PC-3 (cell line): ENCODE data around the gene NFIX. TPM values are rescaled to one million over a fixed set of nuclear protein-coding genes. Genes with fewer than 3 reads are reported as not detected.

ENCODE experiments used
- ATAC-seq: fragments of 200-7000 bp; cut with Tn5 transposase; 2 replicates; pipeline ENCODE4 v1.9.1; 2020; ENCODE audit warnings: mild to moderate bottlenecking, moderate library complexity
- Bru-seq: library from RNA; stranded (reverse); fragments of 400-500 nt; gene quantifications from one replicate; lab custom pipeline; 2021; lab: Mats Ljungman, UMichigan
- BruChase-seq, 2 experiments: library from RNA; stranded (reverse); fragments of 400-500 nt; gene quantifications; one replicate each; lab custom pipeline; 2021; lab: Mats Ljungman, UMichigan
- BruUV-seq: library from RNA; stranded (reverse); fragments of 400-500 nt; replicated peaks from 2 replicates; lab custom pipeline; 2021; lab: Mats Ljungman, UMichigan
- CTCF ChIA-PET: fragments of 300-600 bp; sonication (Branson Sonifier 250); formaldehyde crosslinking; loops from one replicate; lab custom pipeline; 2022; ENCODE audit warnings: antibody characterized with exemption; lab: Charles Lee
- POLR2A ChIA-PET: fragments of 300-600 bp; sonication (Branson Sonifier 250); formaldehyde crosslinking; loops from one replicate; lab custom pipeline; 2022; ENCODE audit warnings: antibody characterized with exemption; ENCODE audit not compliant: unreplicated experiment; lab: Charles Lee
- DNase-seq: peaks from one replicate; pipeline ENCODE4 v3.0.0-alpha.2; 2015
- H2AFZ ChIP-seq: fragments of 300-600 bp; sonication (generic); 2 replicates; pipeline ENCODE4 v1.6.0; 2016; ENCODE audit warnings: antibody characterized with exemption, low read length
- H3F3A ChIP-seq: fragments of 300-600 bp; sonication (generic); one replicate; pipeline ENCODE4 v1.6.0; 2017; ENCODE audit warnings: antibody characterized with exemption, low read length, control low read depth, mild to moderate bottlenecking; ENCODE audit not compliant: unreplicated experiment
- H3K27ac ChIP-seq: fragments of 300-600 bp; sonication (generic); 2 replicates; pipeline ENCODE4 v1.5.1; 2016; ENCODE audit warnings: mild to moderate bottlenecking, low read length
- H3K27me3 ChIP-seq: fragments of 300-600 bp; sonication (generic); 2 replicates; pipeline ENCODE4 v1.6.1; 2016; ENCODE audit warnings: low read length, mixed read lengths
- H3K36me3 ChIP-seq: fragments of 300-600 bp; sonication (generic); 2 replicates; pipeline ENCODE4 v1.6.1; 2016; ENCODE audit warnings: low read depth, mixed run types, low read length, mixed read lengths
- H3K4me1 ChIP-seq: fragments of 300-600 bp; sonication (generic); 2 replicates; pipeline ENCODE4 v1.5.1; 2016; ENCODE audit warnings: low read length; ENCODE audit not compliant: insufficient read depth
- H3K4me2 ChIP-seq: fragments of 300-600 bp; sonication (generic); 2 replicates; pipeline ENCODE4 v1.6.0; 2016; ENCODE audit warnings: low read length
- H3K4me3 ChIP-seq: fragments of 300-600 bp; sonication (generic); 2 replicates; pipeline ENCODE4 v1.5.1; 2016; ENCODE audit warnings: mild to moderate bottlenecking, low read length, mixed read lengths
- H3K79me2 ChIP-seq: fragments of 300-600 bp; sonication (generic); 2 replicates; pipeline ENCODE4 v1.6.1; 2017; ENCODE audit warnings: low read length, mixed read lengths
- H3K9ac ChIP-seq: fragments of 300-600 bp; sonication (generic); 2 replicates; pipeline ENCODE4 v1.6.0; 2016; ENCODE audit warnings: mild to moderate bottlenecking, low read length
- H3K9me2 ChIP-seq: fragments of 300-600 bp; sonication (generic); replicated peaks from 2 replicates; pipeline ENCODE4 v1.6.1; 2016; ENCODE audit warnings: mixed run types, low read length, mixed read lengths
- H3K9me3 ChIP-seq: fragments of 300-600 bp; sonication (generic); 2 replicates; pipeline ENCODE4 v1.6.1; 2016; ENCODE audit warnings: low read length, mixed read lengths
- H4K20me1 ChIP-seq: fragments of 300-600 bp; sonication (generic); 2 replicates; pipeline ENCODE4 v1.6.1; 2016; ENCODE audit warnings: low read length, mixed read lengths
- EZH2 ChIP-seq: fragments of 300-600 bp; sonication (generic); IDR thresholded peaks from one replicate; pipeline ENCODE4 v1.6.1; 2017; ENCODE audit warnings: antibody characterized with exemption, mild to moderate bottlenecking, low read length; ENCODE audit not compliant: unreplicated experiment
- EZH2phosphoT487 ChIP-seq: fragments of 300-600 bp; sonication (generic); IDR thresholded peaks from 2 replicates; pipeline ENCODE4 v1.6.1; 2018; ENCODE audit warnings: mild to moderate bottlenecking, antibody characterized with exemption, low read length, borderline replicate concordance
- intact Hi-C: fragments of 100-400 bp; cut with micrococcal nuclease; formaldehyde crosslinking; loops from 2 replicates; pipeline ENCODE4 v1.9.0; 2023
- long read RNA-seq: library from polyadenylated mRNA; unstranded; transcript quantifications from one replicate; pipeline ENCODE4 v2.0.0, GENCODE V29; 2021; ENCODE audit not compliant: unreplicated experiment
- total RNA-seq: library from RNA; depleted of rRNA; stranded (reverse); fragments of >200 nt; gene quantifications from 2 replicates; pipeline ENCODE4 v1.2.3, GENCODE V29; 2014; rRNA removed
- TF ChIP-seq, protein P1 (sequence below): fragments of 300-600 bp; sonication (generic); conservative IDR thresholded peaks from 2 replicates; pipeline ENCODE4 v1.5.1; 2017; ENCODE audit warnings: antibody characterized with exemption, low read depth, mild to moderate bottlenecking, low read length

Gene NFIX
- total RNA-seq (43.3 and 75.8 TPM in 2 replicates), Bru-seq, nascent RNA (percentile 90 among the genes with signal in this experiment), BruChase-seq, experiment 1, labeled RNA remaining after a 6-hour chase (percentile 86 among the genes with signal in this experiment), BruChase-seq, experiment 2, labeled RNA remaining after a 2-hour chase (percentile 88 among the genes with signal in this experiment)
- long read RNA-seq, partial matches to known transcripts, result 6 of 71 reads
- long read RNA-seq, other reads (novel, unspliced or antisense), result 61 of 71 reads

DNA sequence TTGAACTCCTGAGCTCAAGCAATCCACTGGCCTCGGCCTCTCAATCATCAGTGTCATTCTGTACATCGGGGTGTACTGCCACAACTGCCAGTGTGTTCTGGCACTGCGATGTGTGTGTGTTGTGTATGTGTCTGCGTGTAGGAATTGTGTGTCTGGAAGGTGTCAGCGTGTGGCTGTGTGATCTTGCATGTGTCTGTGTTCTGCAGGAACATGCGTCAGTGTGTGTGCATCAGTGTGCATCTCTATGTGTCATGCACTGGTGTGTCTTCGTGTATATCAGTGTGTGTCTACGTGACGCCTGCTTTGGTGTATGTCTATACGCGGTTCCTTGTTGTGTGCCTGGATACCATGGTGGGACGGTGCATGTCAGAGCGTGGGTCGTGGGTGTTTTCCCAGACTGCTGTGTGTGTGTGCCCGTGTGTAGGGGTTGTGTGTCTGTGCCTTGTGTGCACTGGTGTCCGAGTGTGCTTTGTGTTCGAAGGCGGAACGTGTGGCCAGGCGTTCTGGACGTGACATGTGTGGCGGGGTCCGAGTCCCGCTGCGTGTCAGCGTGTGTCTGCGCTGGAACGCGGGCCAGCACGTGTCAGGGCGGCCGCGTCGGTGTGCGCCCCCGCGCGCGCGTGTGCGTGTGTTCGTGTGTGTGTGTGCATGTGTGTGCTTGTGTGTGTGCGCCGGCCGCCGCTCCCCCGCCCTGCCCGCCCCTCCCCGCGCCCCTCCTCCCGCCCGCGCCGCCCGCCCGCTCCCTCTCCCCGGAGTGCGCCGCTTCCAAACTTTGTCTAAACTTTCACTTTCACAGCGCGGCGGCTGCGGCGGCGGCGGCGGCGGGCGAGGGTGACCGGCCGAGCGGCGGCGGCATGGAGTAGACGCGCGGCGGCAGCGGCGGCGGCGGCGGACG, at the start of gene NFIX:
Gene NFIX (plus strand): TSS at position 775 of the 895 bp plus-strand sequence. CDS start 363 bp downstream, outside the sequence.
- Histone ChIP-seq H3K9ac (peak within 1 kb of the TSS; percentile 80), H4K20me1 (no peaks in the 10 kb centered on the region), H3K9me2 (no peaks in the 10 kb centered on the region), H3K27me3 (no peaks in the 10 kb centered on the region), H3K4me3 (peak within 1 kb of the TSS; percentile 98), H2AFZ (peak within 1 kb of the TSS; percentile 93), H3K4me2 (peak within 1 kb of the TSS; percentile 89), H3F3A (no peaks in the 10 kb centered on the region), H3K36me3 (peaks cover 4% of the 10 kb centered on the region; the same call in 1 of the 2 replicates), H3K27ac (peak within 1 kb of the TSS; percentile 14; the same call in 1 of the 2 replicates), H3K9me3 (no peaks in the 10 kb centered on the region), H3K79me2 (peaks cover 42% of the 10 kb centered on the region), H3K4me1 (peaks cover 14% of the 10 kb centered on the region)
- intact Hi-C loops, result no loop called here
- CTCF ChIA-PET, result interaction anchor here (0.5 kb wide), 1 partner anchor 66 kb away, joined by 3 read pairs; no protein-coding TSS in a partner anchor
- peak; percentile 40 for ATAC-seq
- DNase-seq, result peak; percentile 69
- TF ChIP-seq EZH2phosphoT487 (no peak), EZH2 (no peak)
- TF ChIP-seq, protein P1, sequence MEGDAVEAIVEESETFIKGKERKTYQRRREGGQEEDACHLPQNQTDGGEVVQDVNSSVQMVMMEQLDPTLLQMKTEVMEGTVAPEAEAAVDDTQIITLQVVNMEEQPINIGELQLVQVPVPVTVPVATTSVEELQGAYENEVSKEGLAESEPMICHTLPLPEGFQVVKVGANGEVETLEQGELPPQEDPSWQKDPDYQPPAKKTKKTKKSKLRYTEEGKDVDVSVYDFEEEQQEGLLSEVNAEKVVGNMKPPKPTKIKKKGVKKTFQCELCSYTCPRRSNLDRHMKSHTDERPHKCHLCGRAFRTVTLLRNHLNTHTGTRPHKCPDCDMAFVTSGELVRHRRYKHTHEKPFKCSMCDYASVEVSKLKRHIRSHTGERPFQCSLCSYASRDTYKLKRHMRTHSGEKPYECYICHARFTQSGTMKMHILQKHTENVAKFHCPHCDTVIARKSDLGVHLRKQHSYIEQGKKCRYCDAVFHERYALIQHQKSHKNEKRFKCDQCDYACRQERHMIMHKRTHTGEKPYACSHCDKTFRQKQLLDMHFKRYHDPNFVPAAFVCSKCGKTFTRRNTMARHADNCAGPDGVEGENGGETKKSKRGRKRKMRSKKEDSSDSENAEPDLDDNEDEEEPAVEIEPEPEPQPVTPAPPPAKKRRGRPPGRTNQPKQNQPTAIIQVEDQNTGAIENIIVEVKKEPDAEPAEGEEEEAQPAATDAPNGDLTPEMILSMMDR, result no peak
- POLR2A ChIA-PET, result interaction anchor here (0.6 kb wide), 1 partner anchor 157 kb away, joined by 5 read pairs; no protein-coding TSS in a partner anchor
- BruUV-seq, result no TSS peak

DNA sequence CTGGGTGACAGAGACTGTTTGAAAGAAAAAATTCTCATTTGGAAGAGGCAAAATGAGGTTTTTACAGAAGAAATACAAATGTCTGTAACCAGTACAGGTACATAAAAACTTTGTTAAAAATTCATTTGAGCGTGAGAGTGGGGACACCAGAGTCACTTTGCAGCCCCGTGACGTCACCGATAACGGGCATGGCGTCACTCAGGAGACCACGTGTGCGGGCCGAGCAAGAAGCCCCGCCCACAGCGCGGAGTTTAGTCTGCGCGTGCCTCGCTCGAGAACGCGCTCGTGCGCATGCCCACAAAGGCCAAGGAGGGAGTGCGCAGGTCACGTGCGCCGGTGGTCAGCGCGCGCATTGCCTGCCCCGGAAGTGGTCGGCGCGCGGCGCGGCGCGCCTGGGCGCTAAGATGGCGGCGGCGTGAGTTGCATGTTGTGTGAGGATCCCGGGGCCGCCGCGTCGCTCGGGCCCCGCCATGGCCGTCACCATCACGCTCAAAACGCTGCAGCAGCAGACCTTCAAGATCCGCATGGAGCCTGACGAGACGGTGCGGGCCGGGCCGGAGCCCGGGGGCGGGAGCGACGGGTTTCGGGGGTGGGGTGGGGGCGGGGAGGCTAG, 49.7 kb upstream of the NFIX start, which contains the start of gene RAD23A:
Gene RAD23A (plus strand): TSS at position 384 of the 613 bp plus-strand sequence. CDS start 87 bp downstream, at position 471.
- intact Hi-C loops, result no loop called here
- no peak within 1 kb of the TSS for H2AFZ ChIP-seq
- H3K27me3 ChIP-seq, result no peaks in the 10 kb centered on the region
- CTCF ChIA-PET, result interaction anchor here (1.0 kb wide), 1 partner anchor 20 kb away, joined by 3 read pairs; no protein-coding TSS in a partner anchor
- H3K4me1 ChIP-seq, result peaks cover 24% of the 10 kb centered on the region
- no TSS peak for BruUV-seq
- peak within 1 kb of the TSS; percentile 89 for H3K4me2 ChIP-seq
- peaks cover 61% of the 10 kb centered on the region for H3K36me3 ChIP-seq
- H3K27ac ChIP-seq, result peak within 1 kb of the TSS; percentile 86
- no peaks in the 10 kb centered on the region for H3K9me3 ChIP-seq
- peaks cover 17% of the 10 kb centered on the region for H4K20me1 ChIP-seq
- no peaks in the 10 kb centered on the region for H3K9me2 ChIP-seq
- POLR2A ChIA-PET, result no interaction called here
- ATAC-seq (peak; percentile 73), DNase-seq (peak; percentile 100)
- peak within 1 kb of the TSS; percentile 90 for H3K9ac ChIP-seq
- H3K79me2 ChIP-seq, result peaks cover 51% of the 10 kb centered on the region
- peak within 1 kb of the TSS; percentile 76 for H3K4me3 ChIP-seq
- peaks cover 28% of the 10 kb centered on the region for H3F3A ChIP-seq
- no peak; the same call in 1 of the 2 replicates for TF ChIP-seq EZH2phosphoT487
